HG03159 (cell line): Measurements from ENCODE around the gene PPP1R14B.

ENCODE experiments used
- ATAC-seq: cut with Tn5 transposase; IDR thresholded peaks from one replicate; pipeline ENCODE4 v1.9.1; 2021; ENCODE audit warnings: mild to moderate bottlenecking, moderate library complexity; ENCODE audit not compliant: unreplicated experiment

PPP1R14B gene

GRCh38 chr11:64247729-64248531 lies 1.2 kb upstream of the PPP1R14B start:
- ATAC-seq = no peak

DNA sequence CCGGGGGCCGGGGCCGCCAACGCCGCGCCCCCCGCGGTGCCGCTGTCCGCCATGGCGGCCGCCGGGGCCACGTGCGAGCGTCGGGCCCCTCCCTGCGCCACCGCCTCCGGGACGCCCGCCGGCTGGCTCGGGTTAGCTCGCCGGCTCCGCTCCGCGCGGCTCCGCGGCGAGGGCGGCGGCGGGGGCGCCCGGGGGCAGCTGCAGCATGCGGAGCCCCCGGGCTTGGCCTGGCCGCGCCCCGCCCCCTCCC lies 197 bp downstream of the PPP1R14B start:
- ATAC-seq = peak; percentile 12

DNA sequence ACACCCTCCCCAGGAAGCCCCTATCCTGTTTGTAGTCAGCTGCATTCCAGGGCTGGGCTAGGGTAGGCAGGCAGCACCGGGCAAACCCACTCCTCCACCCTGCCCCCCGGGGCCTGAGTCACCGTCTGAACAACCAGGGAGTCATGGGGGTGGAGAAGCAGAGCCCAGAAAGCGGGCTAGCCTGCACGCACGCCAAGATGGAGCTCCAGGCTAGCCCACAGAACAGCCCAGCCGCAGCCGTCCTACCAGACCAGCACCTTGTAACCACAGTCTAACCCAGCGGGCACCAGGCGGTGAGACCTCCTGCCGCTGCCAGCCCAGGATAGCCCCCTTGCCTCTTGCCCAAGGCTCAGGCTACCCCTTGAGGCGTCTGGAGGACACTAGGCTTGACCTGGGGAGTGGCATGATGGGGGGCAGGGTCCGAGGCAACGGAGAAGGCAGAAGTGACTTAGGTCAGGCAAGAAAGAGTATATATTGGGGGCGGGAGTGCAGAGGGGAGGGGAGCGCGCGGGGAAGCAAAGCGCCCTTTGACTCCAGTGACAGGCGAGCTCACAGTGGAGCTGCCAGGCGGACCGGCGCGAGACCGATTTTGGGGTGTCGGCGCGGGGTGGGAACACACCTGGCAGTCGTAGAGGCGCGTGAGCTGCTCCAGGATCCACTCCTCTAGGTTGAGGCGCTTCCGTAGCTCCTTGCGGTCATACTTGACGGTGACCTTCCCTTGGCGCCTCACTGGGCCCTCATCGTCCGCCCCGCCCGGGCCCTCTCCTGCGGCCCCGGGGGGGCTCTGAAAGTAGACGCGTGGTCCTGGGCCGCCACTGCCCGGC lies 734 bp downstream of the PPP1R14B start:
- ATAC-seq = no peak

GRCh38 chr11:64245401-64245796 lies 1.3 kb downstream of the PPP1R14B start:
- no peak for ATAC-seq

- ATAC-seq = no peak
These were observed 1.8 kb downstream of the PPP1R14B start for GRCh38 chr11:64244966-64245365.

- no peak for ATAC-seq
These were observed 2.6 kb downstream of the PPP1R14B start for GRCh38 chr11:64244107-64244506.

DNA sequence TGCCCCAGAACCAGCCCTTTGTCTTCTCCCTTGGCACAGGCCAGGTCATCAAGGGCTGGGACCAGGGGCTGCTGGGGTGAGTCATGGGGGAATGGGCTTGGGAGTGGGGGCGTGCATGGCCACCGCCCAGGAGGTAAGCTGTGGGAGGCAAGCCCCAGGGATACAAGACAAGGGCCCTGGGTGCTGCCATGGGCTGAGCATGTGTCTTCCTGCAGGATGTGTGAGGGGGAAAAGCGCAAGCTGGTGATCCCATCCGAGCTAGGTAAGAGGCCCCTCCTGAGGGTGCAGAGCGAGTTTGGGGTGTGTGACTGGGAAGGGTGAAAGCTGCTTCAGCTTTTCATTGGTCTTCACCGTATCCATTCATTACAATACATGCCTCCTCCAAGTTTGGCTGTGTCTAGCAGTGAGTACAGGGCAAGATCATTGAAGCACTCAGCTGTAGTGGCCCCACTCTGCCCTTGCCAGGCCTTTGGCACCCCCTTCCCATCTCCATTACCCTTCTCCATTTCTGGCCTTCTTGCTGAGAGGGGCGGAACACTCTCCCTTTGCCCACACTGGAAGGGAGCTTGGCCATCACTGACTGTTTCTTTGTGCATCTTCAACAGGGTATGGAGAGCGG lies 3.4 kb downstream of the PPP1R14B start:
- no peak for ATAC-seq

DNA sequence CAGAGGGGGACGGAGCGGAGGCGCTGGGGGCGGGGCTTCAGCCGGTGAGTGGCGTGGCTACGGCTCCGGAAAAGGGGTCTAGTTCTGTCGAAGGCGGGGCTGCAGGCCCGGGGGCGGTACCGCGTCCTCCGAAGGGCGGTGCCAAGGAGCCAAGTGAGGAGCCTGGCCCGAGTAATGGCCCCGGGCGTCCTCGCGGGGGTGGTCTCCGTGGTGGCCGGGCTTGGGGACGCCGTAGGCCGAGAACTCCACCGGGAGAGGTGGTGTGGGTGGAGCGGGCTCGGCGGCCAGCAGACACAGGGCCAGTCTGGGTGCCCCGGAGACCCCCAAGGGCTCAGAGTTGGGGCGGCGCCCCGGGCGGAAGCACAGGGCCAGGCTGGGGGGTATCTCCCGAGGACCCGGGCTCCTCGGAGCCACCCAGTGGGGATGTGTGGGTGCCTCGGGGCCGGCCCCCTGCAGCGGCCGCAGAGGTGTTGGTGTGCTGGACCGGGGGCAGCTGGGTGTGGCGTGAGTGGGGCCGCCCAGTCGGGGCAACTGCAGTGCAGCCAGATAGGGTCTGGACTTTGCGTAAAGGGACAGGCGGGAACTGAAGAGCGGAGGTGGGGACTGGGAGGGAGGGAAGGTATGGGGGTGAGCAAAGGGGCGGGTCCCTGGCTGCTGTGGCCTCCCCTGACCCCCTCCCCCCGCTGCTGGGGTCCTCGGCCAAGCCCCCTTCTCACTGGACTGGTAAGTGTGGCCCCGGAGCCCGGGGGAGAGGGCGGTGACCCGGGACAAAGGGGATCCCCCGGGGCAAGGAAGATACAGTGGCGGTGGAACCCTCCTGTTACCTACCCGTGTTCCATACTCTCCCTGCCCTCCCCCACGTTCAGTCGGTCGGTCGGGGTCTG lies 5.0 kb downstream of the PPP1R14B start:
- peak; percentile 57 for ATAC-seq

DNA sequence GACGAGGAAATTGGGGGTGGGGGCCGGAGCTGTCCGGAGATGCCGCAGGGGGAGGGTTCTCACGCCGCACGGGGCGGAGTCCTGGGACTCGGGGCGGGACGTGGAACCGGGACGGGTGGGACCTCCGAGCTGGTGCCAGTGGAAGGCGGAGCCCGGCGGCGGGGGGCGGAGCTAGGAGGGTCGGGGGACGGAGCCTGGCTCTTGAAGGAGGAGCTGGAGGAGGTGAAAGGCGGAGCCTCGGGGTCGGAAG lies 5.6 kb downstream of the PPP1R14B start:
- ATAC-seq = peak; percentile 56

GRCh38 chr11:64240435-64241240 lies 6.1 kb downstream of the PPP1R14B start, which contains the start of gene FKBP2:
TSS of gene FKBP2 (plus strand) at chr11:64241095. CDS start at chr11:64242388, 1,293 bp downstream.
- peak; percentile 38 for ATAC-seq

DNA sequence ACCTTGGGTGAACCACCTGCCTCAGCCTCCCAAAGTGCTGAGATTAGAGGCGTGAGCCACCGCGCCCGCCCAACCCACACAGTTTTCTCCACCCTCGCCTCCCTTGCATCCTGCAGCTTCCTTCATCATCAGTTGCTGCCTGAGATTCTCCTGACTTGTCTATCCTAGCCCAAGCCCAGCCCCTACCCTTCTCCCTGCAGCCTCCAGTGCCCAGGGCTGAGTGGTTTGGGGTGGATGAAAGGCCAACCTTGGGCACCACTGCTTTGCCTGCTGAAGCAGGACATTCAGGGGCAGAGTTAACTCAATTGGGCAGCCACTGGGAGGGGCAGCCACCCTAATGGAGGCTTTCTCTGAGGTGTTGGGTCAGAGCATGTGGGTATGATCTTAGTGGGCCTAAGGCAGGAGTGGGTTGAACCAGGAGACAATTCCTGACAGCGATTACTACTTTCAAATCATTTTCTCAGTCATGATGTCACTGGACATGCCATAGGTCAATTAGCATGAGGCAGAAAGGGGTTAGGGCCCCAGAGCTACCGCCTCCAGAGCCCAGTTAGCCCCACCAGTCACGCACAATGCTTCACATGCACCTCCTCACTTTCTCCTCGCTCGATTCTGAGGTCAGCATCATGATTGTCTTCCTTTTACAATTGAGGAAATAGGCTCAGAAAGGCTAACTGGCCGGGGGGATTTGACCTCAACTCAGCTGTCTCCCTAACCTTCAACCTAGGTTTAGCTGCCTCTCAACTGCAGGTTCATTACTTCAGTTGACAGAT lies 6.9 kb downstream of the PPP1R14B start:
- ATAC-seq = peak; percentile 7

- ATAC-seq = no peak
These were observed 7.7 kb downstream of the PPP1R14B start for GRCh38 chr11:64238999-64239398.

DNA sequence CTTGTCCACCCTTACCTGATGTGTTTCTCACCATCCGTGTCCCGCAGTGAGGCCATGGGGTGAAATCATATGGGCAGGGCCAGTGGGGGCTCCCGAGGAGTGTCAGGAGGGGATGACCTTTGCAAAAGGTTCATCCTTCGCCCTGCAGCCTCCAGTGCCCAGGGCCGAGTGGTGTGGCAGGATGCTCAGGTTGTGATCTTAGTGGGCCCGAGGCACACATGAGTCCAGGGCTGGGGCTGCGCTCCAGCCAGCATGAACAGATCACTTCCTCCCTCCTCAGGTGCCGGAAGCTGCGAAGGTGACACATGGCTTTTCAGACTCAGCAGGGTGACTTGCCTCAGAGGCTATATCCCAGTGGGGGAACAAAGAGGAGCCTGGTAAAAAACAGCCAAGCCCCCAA lies 8.7 kb downstream of the PPP1R14B start:
- ATAC-seq = no peak

- ATAC-seq = no peak
These were observed 9.2 kb downstream of the PPP1R14B start for GRCh38 chr11:64237484-64237951.

DNA sequence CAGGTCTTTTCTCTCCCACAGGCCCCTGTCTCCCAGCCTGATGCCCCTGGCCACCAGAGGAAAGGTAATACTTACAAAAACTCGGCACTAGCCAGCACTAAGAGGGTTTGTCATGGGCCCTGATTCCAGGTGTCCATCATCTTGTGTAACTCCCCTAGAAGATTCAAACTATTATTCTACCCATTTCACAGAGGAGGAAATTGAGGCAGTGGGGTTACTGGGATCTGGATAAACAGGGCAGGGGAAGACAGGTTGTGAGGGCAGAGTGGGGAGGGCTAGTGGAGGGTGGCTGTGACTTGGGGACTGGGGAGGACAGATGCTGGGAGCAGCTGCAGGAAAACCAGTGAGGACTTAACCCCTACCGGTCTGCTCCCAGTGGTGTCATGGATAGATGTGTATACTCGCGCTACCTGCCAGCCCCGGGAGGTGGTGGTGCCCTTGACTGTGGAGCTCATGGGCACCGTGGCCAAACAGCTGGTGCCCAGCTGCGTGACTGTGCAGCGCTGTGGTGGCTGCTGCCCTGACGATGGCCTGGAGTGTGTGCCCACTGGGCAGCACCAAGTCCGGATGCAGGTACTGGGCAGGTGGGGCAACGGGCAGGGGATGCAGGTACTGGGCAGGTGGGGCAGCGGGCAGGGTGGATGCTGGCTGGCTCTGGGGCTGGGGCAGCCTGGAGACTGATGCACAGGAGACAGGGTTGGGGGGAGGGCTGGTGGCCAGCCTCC lies 11.1 kb downstream of the PPP1R14B start:
- ATAC-seq = no peak

- no peak for ATAC-seq
These were observed 11.9 kb downstream of the PPP1R14B start for GRCh38 chr11:64234647-64235379.

DNA sequence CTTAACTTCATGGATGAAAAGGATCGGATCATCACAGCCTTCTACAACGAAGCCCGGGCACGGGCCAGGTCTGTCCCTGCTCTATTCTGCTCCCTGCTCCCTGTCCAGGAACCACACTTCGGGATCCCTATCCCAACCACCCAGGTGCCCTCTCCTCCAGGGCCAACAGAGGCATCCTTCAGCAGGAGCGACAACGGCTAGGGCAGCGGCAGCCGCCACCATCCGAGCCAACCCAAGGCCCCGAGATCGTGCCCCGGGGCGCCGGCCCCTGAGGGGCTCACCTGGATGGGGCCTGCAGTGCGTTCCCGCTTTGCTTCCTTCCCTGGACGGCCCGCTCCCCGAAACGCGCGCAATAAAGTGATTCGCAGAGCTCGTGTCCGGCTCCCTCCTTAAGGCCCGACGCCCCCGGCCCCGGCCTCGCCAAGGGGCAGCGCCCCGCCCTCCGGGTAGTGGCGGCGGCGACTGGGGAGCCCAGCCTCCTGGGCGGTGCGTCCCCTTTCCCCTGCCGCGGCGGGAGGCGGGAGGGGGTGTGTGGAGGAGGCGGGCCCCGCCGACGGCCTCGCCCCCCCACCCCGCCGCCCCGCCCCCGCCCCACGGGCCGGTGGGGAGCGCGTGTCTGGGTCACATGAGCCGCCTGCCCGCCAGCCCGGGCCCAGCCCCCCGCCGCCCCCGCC lies 12.7 kb downstream of the PPP1R14B start, which contains the start of gene VEGFB:
Gene VEGFB, plus strand, starts transcription at position 672 of the 674 bp plus-strand sequence. CDS start 250 bp downstream, outside the sequence.
- no peak for ATAC-seq
